Measurements from ENCODE around the gene IQSEC1.

Gene IQSEC1

GRCh38 chr3:13042127-13042701, 31.0 kb downstream of the IQSEC1 start:
- no peaks in the 10 kb centered on the region for H3K4me1 ChIP-seq (ENCODE audit: control insufficient read depth, insufficient read depth, low read length, poor library complexity, severe bottlenecking)
- no peaks in the 10 kb centered on the region for H3K36me3 ChIP-seq (ENCODE audit: control insufficient read depth, insufficient read depth, low read length)
- H3K9me3 ChIP-seq (ENCODE audit: control insufficient read depth, low read length): no peaks in the 10 kb centered on the region
- H3K4me3 ChIP-seq (ENCODE audit: insufficient read depth, low read depth, low read length, poor library complexity, severe bottlenecking): no peak overlapping the region
- no peaks in the 10 kb centered on the region for H3K27me3 ChIP-seq (replicated peaks; ENCODE audit: control insufficient read depth, insufficient read depth, low read length, poor library complexity, severe bottlenecking)
- no peak for DNase-seq
- no peak overlapping the region for H3K27ac ChIP-seq (ENCODE audit: insufficient read depth, low read length, poor library complexity, severe bottlenecking)

GRCh38 chr3:13041113-13041776, 32.0 kb downstream of the IQSEC1 start:
- no peaks in the 10 kb centered on the region for H3K27me3 ChIP-seq (replicated peaks; ENCODE audit: control insufficient read depth, insufficient read depth, low read length, poor library complexity, severe bottlenecking)
- DNase-seq: no peak
- no peaks in the 10 kb centered on the region for H3K4me1 ChIP-seq (ENCODE audit: control insufficient read depth, insufficient read depth, low read length, poor library complexity, severe bottlenecking)
- no peaks in the 10 kb centered on the region for H3K9me3 ChIP-seq (ENCODE audit: control insufficient read depth, low read length)
- H3K36me3 ChIP-seq (ENCODE audit: control insufficient read depth, insufficient read depth, low read length): no peaks in the 10 kb centered on the region
- H3K4me3 ChIP-seq (ENCODE audit: insufficient read depth, low read depth, low read length, poor library complexity, severe bottlenecking): no peak overlapping the region
- no peak overlapping the region for H3K27ac ChIP-seq (ENCODE audit: insufficient read depth, low read length, poor library complexity, severe bottlenecking)

- H3K27me3 ChIP-seq (replicated peaks; ENCODE audit: control insufficient read depth, insufficient read depth, low read length, poor library complexity, severe bottlenecking): no peaks in the 10 kb centered on the region
- no peaks in the 10 kb centered on the region for H3K36me3 ChIP-seq (ENCODE audit: control insufficient read depth, insufficient read depth, low read length)
- H3K27ac ChIP-seq (ENCODE audit: insufficient read depth, low read length, poor library complexity, severe bottlenecking): no peak overlapping the region
- no peak overlapping the region for H3K4me3 ChIP-seq (ENCODE audit: insufficient read depth, low read depth, low read length, poor library complexity, severe bottlenecking)
- H3K4me1 ChIP-seq (ENCODE audit: control insufficient read depth, insufficient read depth, low read length, poor library complexity, severe bottlenecking): no peaks in the 10 kb centered on the region
- DNase-seq: no peak
- H3K9me3 ChIP-seq (ENCODE audit: control insufficient read depth, low read length): no peaks in the 10 kb centered on the region
Measured at GRCh38 chr3:13040361-13041074, 32.7 kb downstream of the IQSEC1 start.

GRCh38 chr3:13039213-13039896, 33.9 kb downstream of the IQSEC1 start:
- H3K27ac ChIP-seq (ENCODE audit: insufficient read depth, low read length, poor library complexity, severe bottlenecking): no peak overlapping the region

GRCh38 chr3:13037458-13038117, 35.6 kb downstream of the IQSEC1 start:
- Histone ChIP-seq H3K9me3 (ENCODE audit: control insufficient read depth, low read length) (no peaks in the 10 kb centered on the region), H3K36me3 (ENCODE audit: control insufficient read depth, insufficient read depth, low read length) (no peaks in the 10 kb centered on the region), H3K4me1 (ENCODE audit: control insufficient read depth, insufficient read depth, low read length, poor library complexity, severe bottlenecking) (no peaks in the 10 kb centered on the region), H3K27me3 (replicated peaks; ENCODE audit: control insufficient read depth, insufficient read depth, low read length, poor library complexity, severe bottlenecking) (no peaks in the 10 kb centered on the region), H3K27ac (ENCODE audit: insufficient read depth, low read length, poor library complexity, severe bottlenecking) (no peak overlapping the region), H3K4me3 (ENCODE audit: insufficient read depth, low read depth, low read length, poor library complexity, severe bottlenecking) (no peak overlapping the region)
- no peak for DNase-seq

More at GRCh38 chr3:13039213-13039896, 33.9 kb downstream of the IQSEC1 start:
- H3K9me3 ChIP-seq (ENCODE audit: control insufficient read depth, low read length): no peaks in the 10 kb centered on the region
- no peaks in the 10 kb centered on the region for H3K4me1 ChIP-seq (ENCODE audit: control insufficient read depth, insufficient read depth, low read length, poor library complexity, severe bottlenecking)
- H3K27me3 ChIP-seq (replicated peaks; ENCODE audit: control insufficient read depth, insufficient read depth, low read length, poor library complexity, severe bottlenecking): no peaks in the 10 kb centered on the region
- no peak for DNase-seq
- no peaks in the 10 kb centered on the region for H3K36me3 ChIP-seq (ENCODE audit: control insufficient read depth, insufficient read depth, low read length)
- H3K4me3 ChIP-seq (ENCODE audit: insufficient read depth, low read depth, low read length, poor library complexity, severe bottlenecking): no peak overlapping the region

GRCh38 chr3:13034861-13035260, 38.4 kb downstream of the IQSEC1 start:
- no peaks in the 10 kb centered on the region for H3K36me3 ChIP-seq (ENCODE audit: control insufficient read depth, insufficient read depth, low read length)
- no peak overlapping the region for H3K4me3 ChIP-seq (ENCODE audit: insufficient read depth, low read depth, low read length, poor library complexity, severe bottlenecking)
- H3K27me3 ChIP-seq (replicated peaks; ENCODE audit: control insufficient read depth, insufficient read depth, low read length, poor library complexity, severe bottlenecking): no peaks in the 10 kb centered on the region
- no peaks in the 10 kb centered on the region for H3K4me1 ChIP-seq (ENCODE audit: control insufficient read depth, insufficient read depth, low read length, poor library complexity, severe bottlenecking)
- no peak overlapping the region for H3K27ac ChIP-seq (ENCODE audit: insufficient read depth, low read length, poor library complexity, severe bottlenecking)
- H3K9me3 ChIP-seq (ENCODE audit: control insufficient read depth, low read length): no peaks in the 10 kb centered on the region
- no peak for DNase-seq

- DNase-seq: no peak
- Histone ChIP-seq H3K36me3 (ENCODE audit: control insufficient read depth, insufficient read depth, low read length) (no peaks in the 10 kb centered on the region), H3K9me3 (ENCODE audit: control insufficient read depth, low read length) (no peaks in the 10 kb centered on the region), H3K4me1 (ENCODE audit: control insufficient read depth, insufficient read depth, low read length, poor library complexity, severe bottlenecking) (no peaks in the 10 kb centered on the region), H3K27ac (ENCODE audit: insufficient read depth, low read length, poor library complexity, severe bottlenecking) (no peak overlapping the region), H3K4me3 (ENCODE audit: insufficient read depth, low read depth, low read length, poor library complexity, severe bottlenecking) (no peak overlapping the region), H3K27me3 (replicated peaks; ENCODE audit: control insufficient read depth, insufficient read depth, low read length, poor library complexity, severe bottlenecking) (no peaks in the 10 kb centered on the region)
Measured at GRCh38 chr3:13034109-13034800, 39.0 kb downstream of the IQSEC1 start.

GRCh38 chr3:13032206-13032605, 41.0 kb downstream of the IQSEC1 start:
- H3K27me3 ChIP-seq (replicated peaks; ENCODE audit: control insufficient read depth, insufficient read depth, low read length, poor library complexity, severe bottlenecking): no peaks in the 10 kb centered on the region
- DNase-seq: no peak

GRCh38 chr3:13031621-13032020, 41.6 kb downstream of the IQSEC1 start:
- Histone ChIP-seq H3K4me1 (ENCODE audit: control insufficient read depth, insufficient read depth, low read length, poor library complexity, severe bottlenecking) (no peaks in the 10 kb centered on the region), H3K4me3 (ENCODE audit: insufficient read depth, low read depth, low read length, poor library complexity, severe bottlenecking) (no peak overlapping the region), H3K36me3 (ENCODE audit: control insufficient read depth, insufficient read depth, low read length) (no peaks in the 10 kb centered on the region), H3K27me3 (replicated peaks; ENCODE audit: control insufficient read depth, insufficient read depth, low read length, poor library complexity, severe bottlenecking) (no peaks in the 10 kb centered on the region), H3K27ac (ENCODE audit: insufficient read depth, low read length, poor library complexity, severe bottlenecking) (no peak overlapping the region), H3K9me3 (ENCODE audit: control insufficient read depth, low read length) (no peaks in the 10 kb centered on the region)
- no peak for DNase-seq

More at GRCh38 chr3:13032206-13032605, 41.0 kb downstream of the IQSEC1 start:
- Histone ChIP-seq H3K27ac (ENCODE audit: insufficient read depth, low read length, poor library complexity, severe bottlenecking) (no peak overlapping the region), H3K9me3 (ENCODE audit: control insufficient read depth, low read length) (no peaks in the 10 kb centered on the region), H3K36me3 (ENCODE audit: control insufficient read depth, insufficient read depth, low read length) (no peaks in the 10 kb centered on the region), H3K4me3 (ENCODE audit: insufficient read depth, low read depth, low read length, poor library complexity, severe bottlenecking) (no peak overlapping the region), H3K4me1 (ENCODE audit: control insufficient read depth, insufficient read depth, low read length, poor library complexity, severe bottlenecking) (no peaks in the 10 kb centered on the region)
